HUES48 (cell line): ENCODE data around the gene GLDC.
"Not testable (repeated sequence)": the region's sequence is repeated elsewhere in the genome, so short reads cannot be mapped to it uniquely, and the experiment has no call there.

Experiments
- H3K27ac ChIP-seq: one replicate; pipeline ENCODE4 v1.7.0; 2013; ENCODE audit warnings: low read depth, low read length, inconsistent platforms
- H3K27me3 ChIP-seq: 2 replicates; pipeline ENCODE4 v1.6.1; 2013; ENCODE audit warnings: mild to moderate bottlenecking, low read length; ENCODE audit not compliant: control insufficient read depth, insufficient read depth
- H3K36me3 ChIP-seq: 2 replicates; pipeline ENCODE4 v1.6.1; 2013; ENCODE audit warnings: low read length; ENCODE audit not compliant: control insufficient read depth, insufficient read depth
- H3K4me1 ChIP-seq: 2 replicates; pipeline ENCODE4 v1.6.1; 2013; ENCODE audit warnings: mild to moderate bottlenecking, low read length; ENCODE audit not compliant: control insufficient read depth, insufficient read depth
- H3K4me3 ChIP-seq: 2 replicates; pipeline ENCODE4 v1.5.1; 2013; ENCODE audit warnings: mild to moderate bottlenecking, low read depth, low read length
- H3K9ac ChIP-seq: 2 replicates; pipeline ENCODE4 v1.6.1; 2013; ENCODE audit warnings: mild to moderate bottlenecking, low read depth, low read length, moderate library complexity
- H3K9me3 ChIP-seq: 2 replicates; pipeline ENCODE4 v1.6.1; 2013; ENCODE audit warnings: low read length; ENCODE audit not compliant: control insufficient read depth, insufficient read depth

GLDC gene

DNA sequence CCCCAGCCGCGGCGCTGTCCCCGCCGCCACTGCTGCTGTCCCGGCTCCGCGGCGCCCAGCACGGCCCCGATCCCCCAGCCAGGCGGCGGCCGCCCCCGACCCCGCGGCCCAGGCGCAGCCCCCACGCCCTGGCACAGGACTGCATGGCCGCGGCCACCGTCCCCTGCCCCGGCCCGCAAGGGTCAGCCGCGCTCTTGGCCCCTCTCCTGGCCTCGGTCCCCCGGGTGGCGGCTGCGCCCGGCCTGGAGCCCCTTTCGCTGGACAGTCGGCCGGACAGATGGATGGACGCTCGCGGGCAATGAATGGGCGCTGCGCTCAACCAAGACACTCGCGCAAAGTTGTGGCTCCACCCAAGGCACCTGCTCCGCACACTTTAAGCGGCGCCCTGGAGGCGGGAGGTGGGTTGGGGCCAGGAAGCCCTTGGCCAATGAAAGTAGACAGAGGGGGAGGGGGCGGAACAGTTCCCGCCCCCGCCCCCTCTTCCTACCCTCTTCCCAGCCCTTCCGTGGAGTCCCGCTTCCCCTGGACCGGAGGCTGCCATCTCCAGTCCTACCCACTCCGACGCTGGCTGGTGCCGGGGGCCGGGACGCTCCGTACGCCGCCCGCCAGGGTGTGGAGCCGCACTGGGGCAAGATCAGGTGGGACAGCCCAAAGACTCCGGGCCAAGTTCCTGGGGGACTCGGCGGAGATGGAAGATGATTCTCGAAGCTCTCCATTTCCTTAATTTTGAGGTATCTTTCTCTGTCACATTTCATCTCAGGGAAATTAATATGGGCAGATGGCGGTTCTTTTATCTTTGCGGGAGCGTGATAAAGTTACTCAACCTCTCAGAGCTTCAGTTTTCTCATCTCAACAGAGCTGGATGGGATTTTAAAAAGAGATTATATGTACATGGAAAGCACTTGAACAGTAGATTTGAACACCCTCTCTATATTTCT lies at the start of gene GLDC:
Gene GLDC (minus strand): TSS at position 375 of the 938 bp plus-strand sequence. CDS start 230 bp downstream, at position 145.
- Histone ChIP-seq H3K36me3 (peaks cover 15% of the 10 kb centered on the region), H3K27me3 (peaks cover 12% of the 10 kb centered on the region), H3K9ac (peak within 1 kb of the TSS; percentile 67), H3K9me3 (no peaks in the 10 kb centered on the region), H3K27ac (no peak within 1 kb of the TSS), H3K4me3 (peak within 1 kb of the TSS; percentile 94), H3K4me1 (peaks cover 16% of the 10 kb centered on the region)

DNA sequence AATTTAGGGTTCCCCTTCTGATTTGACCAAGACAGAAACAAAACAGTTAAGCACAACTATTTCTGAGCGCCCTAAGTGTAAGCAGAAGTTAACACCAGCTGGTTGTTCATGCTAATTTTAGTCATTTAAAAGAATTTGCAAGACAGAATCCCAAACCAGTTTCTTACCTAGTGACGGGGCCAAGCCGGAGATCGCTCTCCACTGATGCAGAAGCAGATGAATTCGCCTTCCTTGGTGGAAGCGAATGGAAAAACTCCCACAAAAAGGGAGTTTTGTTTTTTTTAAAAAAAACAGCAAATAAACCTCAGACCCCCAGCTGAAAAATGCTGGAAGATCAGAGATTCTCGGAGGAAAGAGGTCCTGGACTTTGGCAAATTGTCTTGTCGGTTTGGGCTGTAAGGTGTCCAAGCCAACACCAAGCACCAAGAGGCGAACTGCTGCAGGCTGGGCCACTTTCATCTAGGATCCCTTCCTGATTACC lies 47.4 kb upstream of the GLDC start:
- Histone ChIP-seq H3K4me1 (peaks cover 12% of the 10 kb centered on the region), H3K27ac (peak overlapping the region; percentile 95), H3K4me3 (peak overlapping the region; percentile 29), H3K9me3 (no peaks in the 10 kb centered on the region), H3K36me3 (no peaks in the 10 kb centered on the region), H3K9ac (peak overlapping the region; percentile 45; the same call in 1 of the 2 replicates), H3K27me3 (no peaks in the 10 kb centered on the region)

DNA sequence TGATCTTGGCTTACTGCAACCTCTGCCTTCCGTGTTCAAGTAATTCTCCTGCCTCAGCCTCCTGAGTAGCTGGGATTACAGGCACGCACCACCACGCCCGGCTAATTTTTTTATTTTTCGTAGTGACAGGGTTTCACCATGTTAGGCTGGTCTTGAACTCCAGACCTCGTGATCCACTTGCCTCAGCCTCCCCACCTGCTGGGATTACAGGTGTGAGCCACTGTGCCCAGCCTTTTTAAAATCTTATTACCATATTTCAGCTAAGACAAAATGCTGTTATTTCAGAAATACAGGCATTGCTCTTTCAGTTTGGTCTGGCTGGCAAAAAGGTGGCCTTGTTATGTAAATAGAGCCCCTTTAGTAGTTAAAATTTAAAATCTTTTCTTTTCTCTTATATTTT lies 46.9 kb upstream of the GLDC start:
- Histone ChIP-seq H3K4me3 (no peak overlapping the region), H3K36me3 (no peaks in the 10 kb centered on the region), H3K27ac (peak overlapping the region; percentile 95), H3K4me1 (peaks cover 12% of the 10 kb centered on the region), H3K9me3 (no peaks in the 10 kb centered on the region), H3K27me3 (no peaks in the 10 kb centered on the region), H3K9ac (peak overlapping the region; percentile 45; the same call in 1 of the 2 replicates)

DNA sequence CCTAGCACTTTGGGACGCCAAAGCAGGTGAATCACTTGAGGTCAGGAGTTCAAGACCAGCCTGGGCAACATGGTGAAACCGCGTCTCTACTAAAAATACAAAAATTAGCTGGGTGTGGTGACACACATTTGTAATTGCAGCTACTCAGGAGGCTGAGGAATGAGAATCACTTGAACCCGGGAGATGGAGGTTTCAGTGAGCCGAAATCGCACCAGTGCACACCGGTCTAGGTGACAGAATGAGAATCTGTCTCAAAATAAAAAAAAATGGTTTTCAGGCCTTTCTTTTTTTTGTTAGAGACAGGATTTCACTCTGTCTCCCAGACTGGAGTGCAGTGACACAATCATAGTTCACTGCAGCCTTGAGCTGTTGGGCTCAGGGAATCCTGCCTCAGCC lies 45.1 kb upstream of the GLDC start:
- H3K27me3 ChIP-seq, H3K36me3 ChIP-seq, H3K9ac ChIP-seq, H3K9me3 ChIP-seq, H3K27ac ChIP-seq, H3K4me3 ChIP-seq: not testable (repeated sequence)
- H3K4me1 ChIP-seq = peaks cover 12% of the 10 kb centered on the region

DNA sequence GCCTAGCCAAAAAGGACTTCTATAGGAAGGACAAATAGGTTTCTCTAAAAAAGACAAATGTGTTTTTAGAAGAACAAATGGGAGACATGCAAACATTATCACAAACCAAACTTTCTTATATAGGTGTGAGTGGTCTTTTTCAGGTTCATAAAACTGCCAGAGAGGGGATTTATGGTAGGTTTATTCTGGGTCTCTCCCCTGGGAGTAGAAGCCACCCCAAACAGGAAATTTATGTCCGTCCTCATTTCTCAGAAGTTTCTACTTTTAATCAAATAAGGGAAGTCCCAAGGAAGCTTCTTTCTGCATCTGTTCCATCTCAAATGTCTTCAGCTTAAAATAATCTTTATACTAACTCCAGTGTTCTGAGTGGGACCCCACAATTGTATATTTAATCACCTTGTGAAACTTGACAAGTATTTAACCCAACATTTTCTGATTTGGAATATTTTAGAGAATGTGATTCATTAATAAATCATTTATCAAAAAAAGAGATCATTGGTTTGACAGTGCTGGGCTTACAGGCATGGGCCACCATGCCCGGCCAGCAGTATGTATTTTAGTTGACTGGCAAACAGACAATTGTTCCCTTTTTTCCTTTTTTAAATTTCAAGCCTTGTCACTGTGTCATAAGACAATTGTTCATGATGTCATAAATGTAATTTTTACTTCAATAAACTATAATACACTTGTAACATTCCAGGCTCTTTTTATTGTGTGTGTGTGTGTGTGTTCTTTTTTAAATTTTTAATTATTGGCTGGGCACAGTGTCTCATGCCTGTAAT lies 44.6 kb upstream of the GLDC start:
- no peak overlapping the region for H3K27ac ChIP-seq
- H3K9me3 ChIP-seq = no peaks in the 10 kb centered on the region
- H3K36me3 ChIP-seq = no peaks in the 10 kb centered on the region
- peaks cover 12% of the 10 kb centered on the region for H3K4me1 ChIP-seq
- H3K9ac ChIP-seq = no peak overlapping the region
- no peaks in the 10 kb centered on the region for H3K27me3 ChIP-seq
- no peak overlapping the region for H3K4me3 ChIP-seq

DNA sequence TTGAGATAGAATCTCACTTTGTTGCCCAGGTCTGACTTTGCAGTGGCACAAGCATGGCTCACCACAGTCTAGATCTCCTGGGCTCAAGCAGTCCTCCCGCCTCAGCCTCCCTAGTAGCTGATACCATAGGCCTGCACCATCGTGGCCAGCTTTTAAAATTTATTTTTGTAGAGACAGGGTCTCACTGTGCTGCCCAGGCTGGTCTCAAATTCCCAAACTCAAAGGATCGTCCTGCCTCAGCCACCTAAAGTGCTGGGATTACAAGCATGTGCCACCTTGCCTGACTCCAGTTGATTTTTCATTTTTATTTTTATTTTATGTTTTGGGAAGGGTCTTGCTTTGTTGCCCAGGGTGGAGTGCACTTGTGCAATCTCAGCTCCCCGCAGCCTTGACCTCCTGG lies 41.7 kb upstream of the GLDC start:
- H3K4me3 ChIP-seq = no peak overlapping the region
- 0 out of 2 replicates have a peak, but pooled peaks cover 4% of the 10 kb centered on the region for H3K36me3 ChIP-seq
- no peak overlapping the region for H3K9ac ChIP-seq
- no peaks in the 10 kb centered on the region for H3K4me1 ChIP-seq
- H3K27me3 ChIP-seq = no peaks in the 10 kb centered on the region
- no peak overlapping the region for H3K27ac ChIP-seq
- no peaks in the 10 kb centered on the region for H3K9me3 ChIP-seq

DNA sequence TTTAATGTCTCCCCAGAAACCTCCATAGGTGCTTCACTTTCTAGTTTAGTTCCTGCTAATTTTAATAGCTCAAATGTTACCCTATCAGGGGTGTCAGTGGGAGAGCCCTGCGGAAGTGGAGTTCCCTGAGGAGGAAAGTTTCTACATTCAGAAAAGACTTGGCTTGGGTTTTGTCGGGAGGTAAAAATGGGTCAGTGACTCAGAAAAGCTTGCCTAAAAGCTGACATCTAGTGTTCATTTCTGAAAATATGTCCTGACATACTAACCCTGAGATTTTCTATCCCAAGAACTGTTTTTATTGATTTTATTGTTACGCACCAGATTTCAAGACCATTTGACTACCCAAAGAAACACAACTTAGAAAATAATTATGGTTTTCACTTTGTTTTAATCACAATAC lies 40.9 kb upstream of the GLDC start:
- Histone ChIP-seq H3K27me3 (no peaks in the 10 kb centered on the region), H3K27ac (no peak overlapping the region), H3K9me3 (no peaks in the 10 kb centered on the region), H3K4me1 (no peaks in the 10 kb centered on the region), H3K36me3 (0 out of 2 replicates have a peak, but pooled peaks cover 4% of the 10 kb centered on the region), H3K9ac (no peak overlapping the region), H3K4me3 (no peak overlapping the region)

DNA sequence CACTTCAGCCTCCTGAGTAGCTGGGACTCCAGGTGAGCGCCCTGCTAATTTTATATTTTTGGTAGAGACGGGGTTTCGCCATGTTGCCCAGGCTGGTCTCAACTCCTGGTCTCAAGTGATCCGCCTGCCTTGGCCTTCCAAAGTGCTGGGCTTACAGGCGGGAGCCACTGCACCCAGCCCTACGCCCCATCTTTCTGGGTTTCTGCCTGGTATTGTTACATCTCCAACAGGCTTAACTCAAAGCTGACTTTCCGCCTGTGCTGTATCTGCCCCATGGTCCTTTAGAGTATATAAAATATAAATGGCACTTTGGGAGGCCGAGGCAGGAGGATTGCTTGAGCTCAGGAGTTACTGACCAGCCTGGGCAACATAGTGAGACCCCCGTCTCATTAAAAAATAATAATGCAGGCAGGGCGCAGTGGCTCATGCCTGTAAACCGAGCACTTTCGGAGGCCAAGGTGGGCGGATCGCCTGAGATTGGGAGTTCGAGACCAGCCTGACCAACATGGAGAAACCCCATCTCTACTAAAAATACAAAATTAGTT lies 36.5 kb upstream of the GLDC start:
- Histone ChIP-seq H3K36me3 (0 out of 2 replicates have a peak, but pooled peaks cover 4% of the 10 kb centered on the region), H3K4me1 (0 out of 2 replicates have a peak, but pooled peaks cover 3% of the 10 kb centered on the region), H3K9ac (peak overlapping the region; percentile 98), H3K27me3 (no peaks in the 10 kb centered on the region), H3K4me3 (peak overlapping the region; percentile 94), H3K27ac (peak overlapping the region; percentile 100), H3K9me3 (no peaks in the 10 kb centered on the region)

DNA sequence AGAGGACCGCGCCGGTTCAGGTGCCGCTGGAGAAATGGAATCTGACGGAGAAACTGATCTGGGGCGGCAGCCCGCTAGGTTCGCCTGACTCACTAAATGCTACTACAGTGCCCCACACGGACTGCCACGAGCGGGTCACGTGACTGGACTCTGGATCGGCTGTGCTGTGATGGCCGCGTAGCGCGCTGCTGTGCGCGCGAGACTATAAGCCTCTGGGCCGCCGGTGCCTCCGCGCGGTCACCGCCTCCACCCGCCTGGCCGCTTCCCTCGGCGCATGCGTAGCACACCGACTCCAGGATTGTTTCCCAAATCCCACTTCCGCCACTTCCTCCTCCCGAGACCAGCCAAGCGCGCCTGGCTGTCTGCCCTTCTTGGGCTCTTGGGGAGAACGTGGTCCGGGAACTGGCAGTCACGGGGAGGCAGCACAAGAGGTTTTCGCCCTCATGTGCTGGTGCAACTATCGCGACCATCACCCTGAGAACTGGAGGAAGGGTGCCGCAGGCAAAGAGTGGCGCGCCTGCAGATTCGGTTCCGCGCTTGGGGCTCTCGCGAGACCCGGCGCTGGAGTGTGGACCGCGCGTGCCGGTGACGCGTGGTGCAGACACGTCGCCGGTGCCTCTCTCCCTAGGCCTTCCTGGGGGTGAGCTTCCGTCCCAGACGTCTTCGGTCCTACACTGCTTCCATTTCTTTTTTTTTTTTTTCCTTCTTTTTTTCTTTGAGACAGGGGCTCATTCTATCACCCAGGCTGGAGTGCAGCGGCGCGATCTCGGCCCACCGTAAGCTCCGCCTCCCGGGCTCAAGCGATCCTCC lies 35.8 kb upstream of the GLDC start:
- H3K9me3 ChIP-seq = no peaks in the 10 kb centered on the region
- H3K4me1 ChIP-seq = 0 out of 2 replicates have a peak, but pooled peaks cover 3% of the 10 kb centered on the region
- H3K4me3 ChIP-seq = peak overlapping the region; percentile 94
- H3K27me3 ChIP-seq = no peaks in the 10 kb centered on the region
- H3K36me3 ChIP-seq = 0 out of 2 replicates have a peak, but pooled peaks cover 4% of the 10 kb centered on the region
- H3K27ac ChIP-seq = peak overlapping the region; percentile 100
- peak overlapping the region; percentile 98 for H3K9ac ChIP-seq

DNA sequence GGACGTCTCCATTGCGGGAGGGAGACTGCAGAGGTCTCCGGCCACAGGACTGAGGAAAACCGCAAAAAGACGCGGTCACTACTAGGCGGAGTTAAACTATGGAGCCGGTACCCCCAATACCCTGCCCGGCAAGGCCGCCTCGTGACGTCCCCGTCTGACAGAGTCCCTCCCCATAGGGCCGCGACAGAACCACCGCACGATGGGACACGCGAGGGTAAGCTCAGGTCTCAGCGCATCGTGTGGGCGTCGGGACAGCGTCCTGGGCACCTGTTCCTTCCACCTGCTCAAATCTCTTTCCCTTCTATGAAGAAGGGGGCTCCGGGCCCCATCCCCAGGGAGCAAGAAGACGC lies 35.2 kb upstream of the GLDC start:
- Histone ChIP-seq H3K27me3 (no peaks in the 10 kb centered on the region), H3K27ac (peak overlapping the region; percentile 100), H3K9me3 (no peaks in the 10 kb centered on the region), H3K36me3 (0 out of 2 replicates have a peak, but pooled peaks cover 4% of the 10 kb centered on the region), H3K4me1 (0 out of 2 replicates have a peak, but pooled peaks cover 3% of the 10 kb centered on the region), H3K4me3 (peak overlapping the region; percentile 94), H3K9ac (peak overlapping the region; percentile 98)
